NCI-H1092 treated with DMSO at 0.1 percent for 48 hours (cell line): ENCODE measurements around the gene CRY2.

ENCODE experiments used
- DNase-seq: peaks from one replicate; lab custom pipeline; 2025; lab: John Stamatoyannopoulos, UW

The CRY2 gene

GRCh38 chr11:45918331-45918941 lies 71.2 kb downstream of the CRY2 start:
- peak; percentile 88 for DNase-seq

- DNase-seq: no peak
Measured at GRCh38 chr11:45918962-45919675, 71.8 kb downstream of the CRY2 start.

GRCh38 chr11:45919806-45920530 lies 72.7 kb downstream of the CRY2 start:
- DNase-seq: no peak

GRCh38 chr11:45920531-45921477 lies 73.5 kb downstream of the CRY2 start:
- no peak for DNase-seq

GRCh38 chr11:45921561-45922424 lies 74.5 kb downstream of the CRY2 start:
- peak; percentile 22 for DNase-seq

GRCh38 chr11:45922425-45923082 lies 75.3 kb downstream of the CRY2 start, which contains the start of gene LARGE2:
LARGE2 (plus strand) TSS chr11:45922656; CDS start chr11:45922883, 227 bp downstream.
- no peak for DNase-seq

- no peak for DNase-seq
Measured at GRCh38 chr11:45924036-45924915, 77.0 kb downstream of the CRY2 start.

GRCh38 chr11:45924927-45925326 lies 77.7 kb downstream of the CRY2 start:
- DNase-seq: no peak

GRCh38 chr11:45925550-45925949 lies 78.3 kb downstream of the CRY2 start:
- DNase-seq: no peak

GRCh38 chr11:45926001-45926401 lies 78.7 kb downstream of the CRY2 start:
- DNase-seq: no peak

- DNase-seq: no peak
Measured at GRCh38 chr11:45926536-45927331, 79.5 kb downstream of the CRY2 start.

GRCh38 chr11:45927332-45927683 lies 80.0 kb downstream of the CRY2 start:
- no peak for DNase-seq

GRCh38 chr11:45927684-45928413 lies 80.6 kb downstream of the CRY2 start:
- no peak for DNase-seq

GRCh38 chr11:45928535-45929215 lies 81.4 kb downstream of the CRY2 start:
- no peak for DNase-seq

GRCh38 chr11:45929486-45930030 lies 82.3 kb downstream of the CRY2 start:
- DNase-seq: no peak

- peak; percentile 75 for DNase-seq
Measured at GRCh38 chr11:45930031-45930794, 82.9 kb downstream of the CRY2 start.
